AML-193 (cell line): ENCODE data around the gene IL1RAPL2.
"Not testable (repeated sequence)": the region's sequence is repeated elsewhere in the genome, so short reads cannot be mapped to it uniquely, and the experiment has no call there.

ENCODE experiments used
- DNase-seq, 2 experiments: peaks; one replicate each; lab custom pipeline; 2025; lab: John Stamatoyannopoulos, UW

Gene IL1RAPL2

DNA sequence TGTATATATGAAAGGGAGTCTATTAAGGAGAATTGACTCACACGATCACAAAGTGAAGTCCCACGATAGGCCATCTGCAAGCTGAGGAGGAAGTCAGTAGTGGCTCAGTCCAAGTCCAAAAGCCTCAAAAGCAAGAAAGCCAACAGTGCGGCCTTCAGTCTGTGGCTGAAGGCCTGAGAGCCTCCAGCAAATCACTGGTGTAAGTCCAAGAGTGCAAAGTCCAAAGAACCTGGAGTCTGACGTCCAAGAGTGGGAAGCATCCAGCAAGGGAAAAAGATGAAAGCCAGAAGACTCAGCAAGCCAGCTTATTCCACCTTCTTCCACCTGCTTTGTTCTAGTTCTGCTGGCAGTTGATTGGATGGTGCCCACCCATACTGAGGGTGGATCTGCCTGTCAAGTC is 104.1 kb downstream of the IL1RAPL2 start:
- no peak for DNase-seq

DNA sequence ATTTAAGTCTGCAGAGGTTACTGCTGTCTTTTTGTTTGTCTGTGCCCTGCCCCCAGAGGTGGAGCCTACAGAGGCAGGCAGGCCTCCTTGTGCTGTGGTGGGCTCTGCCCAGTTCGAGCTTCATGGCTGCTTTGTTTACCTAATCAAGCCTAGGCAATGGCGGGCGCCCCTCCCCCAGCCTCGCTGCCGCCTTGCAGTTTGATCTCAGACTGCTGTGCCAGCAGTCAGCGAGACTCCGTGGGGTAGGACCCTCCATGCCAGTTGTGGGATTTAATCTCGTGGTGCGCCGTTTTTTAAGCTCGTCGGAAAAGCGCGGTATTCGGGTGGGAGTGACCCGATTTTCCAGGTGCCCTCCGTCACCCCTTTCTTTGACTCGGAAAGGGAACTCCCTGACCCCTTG is 111.5 kb downstream of the IL1RAPL2 start:
- not testable (repeated sequence) for DNase-seq

- DNase-seq, result no peak
Observed at GRCh38 chrX:104679175-104679574, 113.2 kb downstream of the IL1RAPL2 start.

- no peak for DNase-seq
Observed at GRCh38 chrX:104681214-104681613, 115.2 kb downstream of the IL1RAPL2 start.

GRCh38 chrX:104684077-104684476 is 118.1 kb downstream of the IL1RAPL2 start:
- DNase-seq, result no peak

- DNase-seq, result no peak
Observed at GRCh38 chrX:104695593-104695992, 129.6 kb downstream of the IL1RAPL2 start.

DNA sequence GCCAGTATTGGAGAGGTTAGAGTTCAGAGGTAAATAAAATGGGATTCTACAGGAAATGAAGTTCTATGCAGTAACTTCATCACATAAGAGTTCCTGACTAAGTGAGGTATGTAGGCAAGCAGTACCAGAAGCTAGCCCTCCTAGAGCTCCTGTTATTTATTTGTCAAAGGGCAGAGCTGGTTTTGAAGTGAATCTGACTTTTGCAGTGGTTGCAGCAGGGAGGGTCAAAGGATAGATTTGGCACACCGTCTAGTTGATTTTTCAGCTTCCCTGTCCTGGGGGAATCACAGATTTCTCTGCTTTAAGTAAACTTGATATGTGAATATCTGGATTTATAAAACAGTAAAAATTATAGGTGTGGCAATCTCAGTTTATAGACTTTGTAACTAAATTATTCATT is 130.7 kb downstream of the IL1RAPL2 start:
- no peak for DNase-seq

- DNase-seq, result no peak
Observed at GRCh38 chrX:104697294-104697693, 131.3 kb downstream of the IL1RAPL2 start.

DNA sequence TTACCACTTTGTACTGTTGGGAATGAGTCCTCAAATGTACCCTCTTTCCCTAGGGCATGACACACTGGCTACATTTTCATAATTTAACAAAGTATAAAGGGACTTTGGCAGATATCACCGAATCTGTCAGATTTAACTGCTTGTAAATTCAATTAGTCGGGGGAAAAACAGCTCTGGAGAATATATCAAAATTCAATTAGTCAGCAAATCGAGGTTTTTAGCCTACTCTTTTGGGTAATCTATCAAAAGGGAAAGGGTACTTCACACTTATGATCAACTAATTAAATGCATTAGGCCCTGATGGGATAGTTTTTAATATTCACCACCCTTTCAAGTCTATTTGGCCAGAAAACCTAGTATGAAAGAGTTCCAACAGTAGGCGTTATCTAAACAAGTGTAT is 141.0 kb downstream of the IL1RAPL2 start:
- DNase-seq, result no peak

DNA sequence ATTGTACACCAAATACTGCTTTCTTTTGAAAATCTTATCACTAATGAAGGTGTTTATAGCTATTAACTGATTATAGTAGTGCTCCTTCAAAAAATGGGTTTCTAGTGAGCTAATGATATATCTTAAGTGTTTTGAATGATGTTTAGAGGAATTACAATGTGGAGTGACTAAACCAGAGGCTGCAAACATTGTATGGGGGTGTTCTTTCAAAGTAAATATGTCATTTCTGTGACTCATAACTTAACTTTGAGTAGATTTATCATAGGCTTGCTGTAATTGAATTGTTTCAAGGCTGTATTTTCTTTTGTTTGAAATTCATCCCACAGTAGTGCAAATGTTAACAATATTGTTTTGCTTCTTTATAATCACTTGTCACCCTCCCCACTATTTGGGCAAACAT is 141.6 kb downstream of the IL1RAPL2 start:
- no peak for DNase-seq

DNA sequence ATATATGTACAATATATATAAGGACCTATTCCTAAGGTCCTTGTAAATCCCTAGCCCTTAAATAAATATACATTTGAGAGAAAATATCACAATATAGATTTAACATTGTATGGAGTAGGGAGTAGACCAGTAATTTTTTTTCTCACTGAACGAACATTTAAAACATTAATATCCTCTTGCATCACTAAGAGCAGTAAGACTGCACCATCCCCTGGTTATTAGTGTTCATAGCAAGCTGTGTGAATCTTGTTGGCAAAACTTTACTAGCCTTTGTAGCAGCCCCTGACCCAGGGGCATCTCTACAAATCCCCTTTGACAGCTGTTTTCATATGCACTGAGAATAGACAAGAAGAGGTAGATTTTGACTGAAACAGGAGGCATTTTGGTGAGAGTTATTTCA is 146.5 kb downstream of the IL1RAPL2 start:
- DNase-seq, result no peak

- no peak for DNase-seq
Observed at GRCh38 chrX:104721854-104722253, 155.9 kb downstream of the IL1RAPL2 start.

- DNase-seq, result no peak
Observed at GRCh38 chrX:104728456-104728855, 162.5 kb downstream of the IL1RAPL2 start.

GRCh38 chrX:104742355-104742754 is 176.4 kb downstream of the IL1RAPL2 start:
- DNase-seq, result no peak

GRCh38 chrX:104745152-104745551 is 179.2 kb downstream of the IL1RAPL2 start:
- DNase-seq, result no peak

GRCh38 chrX:104749951-104750610 is 184.1 kb downstream of the IL1RAPL2 start:
- DNase-seq, result no peak

GRCh38 chrX:104762641-104763040 is 196.6 kb downstream of the IL1RAPL2 start:
- DNase-seq, result no peak

GRCh38 chrX:104789784-104790183 is 223.8 kb downstream of the IL1RAPL2 start:
- no peak for DNase-seq

DNA sequence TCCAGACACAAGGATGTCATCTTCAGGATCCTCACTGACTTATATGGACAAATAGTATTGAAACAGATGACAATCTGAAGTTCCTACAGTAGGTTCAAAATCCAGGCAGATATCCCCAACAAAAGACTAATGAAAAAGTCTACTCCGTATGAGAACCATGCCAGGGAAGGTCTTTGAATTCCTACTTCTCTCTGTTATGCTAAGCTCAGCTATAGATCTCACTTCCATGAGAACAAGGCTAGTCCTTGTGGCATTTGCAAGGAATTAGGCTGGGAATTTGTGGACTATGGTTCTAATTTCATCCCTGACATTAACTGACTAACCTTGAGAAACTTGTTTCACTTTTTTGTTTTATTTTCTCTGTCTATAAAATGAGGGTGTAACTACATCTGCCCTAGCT is 229.8 kb downstream of the IL1RAPL2 start:
- no peak for DNase-seq

DNA sequence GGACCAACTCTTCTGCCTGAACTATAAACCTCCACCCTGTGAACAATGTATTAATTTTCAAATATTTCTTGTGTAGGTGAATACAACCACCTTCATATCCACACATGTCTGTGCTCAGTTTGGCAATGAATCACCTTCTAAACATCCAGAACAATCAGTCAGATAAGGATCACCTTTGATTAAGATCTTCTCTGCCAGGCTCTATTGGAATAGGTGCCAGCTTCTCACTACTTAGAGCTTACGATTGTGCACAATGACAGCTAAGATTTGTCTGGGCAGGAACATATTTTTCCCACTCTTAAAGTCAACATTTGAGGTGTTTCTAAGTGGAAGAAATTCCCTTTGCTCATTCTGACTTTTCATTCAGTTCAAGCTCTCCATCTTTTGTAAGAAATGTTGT is 237.2 kb downstream of the IL1RAPL2 start:
- DNase-seq, result no peak

DNA sequence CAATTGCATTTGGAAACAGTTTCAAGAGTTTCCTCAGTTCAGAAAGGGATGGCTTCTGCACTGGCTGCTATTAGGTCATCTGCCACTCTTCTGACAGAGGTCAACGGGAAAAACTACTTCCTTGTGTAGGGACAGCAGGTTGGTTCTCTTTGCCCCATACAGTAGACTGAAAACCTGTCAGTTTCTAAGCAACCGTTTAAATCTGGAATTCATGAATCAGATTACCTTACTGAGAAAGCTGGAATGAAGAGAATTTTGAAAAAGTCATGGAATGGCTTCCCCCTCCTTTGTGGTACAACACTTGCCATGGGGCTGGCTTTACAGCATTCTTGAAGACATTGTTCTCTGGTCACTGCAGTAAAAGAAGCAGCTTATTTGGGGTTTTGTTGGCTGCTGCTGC is 240.3 kb downstream of the IL1RAPL2 start:
- no peak for DNase-seq

DNA sequence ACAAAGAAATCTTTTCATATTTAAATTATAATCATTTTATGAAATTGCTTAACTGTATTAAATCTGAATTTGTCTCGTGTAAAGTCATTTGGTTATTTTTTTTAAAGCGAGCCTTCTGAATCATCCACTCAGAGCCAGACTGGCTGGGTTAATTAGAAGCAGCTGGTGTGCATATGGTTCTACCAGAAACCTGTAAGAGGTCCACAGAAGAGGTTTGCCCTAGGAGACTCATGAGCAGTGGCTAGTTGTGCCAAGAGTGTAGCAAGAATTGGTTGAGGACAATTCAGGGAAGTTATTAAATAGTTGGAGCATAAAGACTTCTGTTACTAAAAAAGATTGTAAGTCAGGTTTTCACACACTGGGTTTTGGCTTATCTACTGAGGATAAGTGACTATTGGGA is 267.4 kb downstream of the IL1RAPL2 start:
- DNase-seq, result no peak

DNA sequence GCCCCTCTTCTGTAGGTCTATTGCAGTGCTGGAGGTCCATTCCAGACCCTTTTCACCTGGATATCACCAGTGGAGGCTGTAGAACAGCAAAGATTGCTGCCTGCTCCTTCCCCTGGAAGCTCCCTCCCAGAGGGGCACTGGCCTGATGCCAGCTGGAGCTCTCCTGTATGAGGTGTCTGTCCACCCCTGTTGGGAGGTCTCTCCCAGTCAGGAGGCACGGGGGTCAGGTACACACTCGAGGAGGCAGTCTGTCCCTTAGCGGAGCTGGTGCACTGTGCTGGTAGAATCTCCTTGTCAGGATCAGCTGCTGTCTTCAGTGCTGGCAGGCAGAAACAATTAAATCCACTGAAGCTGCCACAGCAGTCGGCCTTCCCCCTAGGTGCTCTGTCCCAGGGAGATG is 276.6 kb downstream of the IL1RAPL2 start:
- no peak for DNase-seq

- no peak for DNase-seq
Observed at GRCh38 chrX:104852241-104852640, 286.2 kb downstream of the IL1RAPL2 start.

- DNase-seq, result no peak
Observed at GRCh38 chrX:104854188-104854587, 288.2 kb downstream of the IL1RAPL2 start.
